Keratinocyte (primary cell): Measurements from ENCODE around the gene TRAF7. TPM values are rescaled to one million over a fixed set of nuclear protein-coding genes. Genes with fewer than 3 reads are reported as not detected.

Source experiments
- DNase-seq: peaks from one replicate; pipeline ENCODE4 v3.0.0-alpha.2; 2011; ENCODE audit warnings: low read depth, missing footprints, low spot score
- FAIRE-seq: peaks from 2 replicates; lab custom pipeline; 2011; peaks lifted over from hg19 to GRCh38; lab: Jason Lieb, UNC
- H2AFZ ChIP-seq: 2 replicates; pipeline ENCODE4 v1.6.0; 2012; ENCODE audit warnings: low read length, control low read depth, inconsistent platforms; ENCODE audit not compliant: control insufficient read depth
- H3K27ac ChIP-seq: 2 replicates; pipeline ENCODE4 v1.5.1; 2011; ENCODE audit warnings: low read length; ENCODE audit not compliant: control insufficient read depth, insufficient read depth
- H3K27me3 ChIP-seq: 3 replicates; pipeline ENCODE4 v1.6.0; 2011; ENCODE audit warnings: low read length; ENCODE audit not compliant: control insufficient read depth, insufficient read depth; ENCODE audit errors: extremely low read depth
- H3K36me3 ChIP-seq, 2 experiments: 2 replicates in 1 of 2; 3 replicates in 1 of 2; pipeline ENCODE4 v1.5.1; 2011; ENCODE audit warnings: low read length in 2 of 2, mild to moderate bottlenecking in 1 of 2; ENCODE audit not compliant: control insufficient read depth in 2 of 2, insufficient read depth in 2 of 2; ENCODE audit errors: extremely low read depth in 1 of 2
- H3K4me1 ChIP-seq: 3 replicates; pipeline ENCODE4 v1.5.1; 2011; ENCODE audit warnings: low read length; ENCODE audit not compliant: control insufficient read depth, insufficient read depth; ENCODE audit errors: extremely low read depth
- H3K4me2 ChIP-seq: 3 replicates; pipeline ENCODE4 v1.6.0; 2011; ENCODE audit warnings: low read depth, low read length; ENCODE audit not compliant: control insufficient read depth, insufficient read depth; ENCODE audit errors: extremely low read depth
- H3K4me3 ChIP-seq, 3 experiments: fragments of 200-600 bp in 1 of 3; sonication (generic) in 1 of 3; 2 replicates in 2 of 3; 3 replicates in 1 of 3; pipeline ENCODE4 v1.5.1; 2011 to 2016; ENCODE audit warnings: low read length in 3 of 3, mild to moderate bottlenecking in 3 of 3, control low read depth in 2 of 3, inconsistent platforms in 1 of 3, low read depth in 1 of 3, mixed read lengths in 1 of 3, mixed run types in 1 of 3, moderate library complexity in 1 of 3; ENCODE audit not compliant: control insufficient read depth in 2 of 3, insufficient read depth in 2 of 3; ENCODE audit errors: extremely low read depth in 1 of 3
- H3K79me2 ChIP-seq: 2 replicates; pipeline ENCODE4 v1.6.0; 2012; ENCODE audit warnings: low read length; ENCODE audit not compliant: control insufficient read depth, insufficient read depth
- H3K9ac ChIP-seq: 3 replicates; pipeline ENCODE4 v1.6.0; 2011; ENCODE audit warnings: low read length; ENCODE audit not compliant: control insufficient read depth, insufficient read depth; ENCODE audit errors: extremely low read depth
- H3K9me1 ChIP-seq: 3 replicates; pipeline ENCODE4 v1.6.0; 2011; ENCODE audit warnings: low read length; ENCODE audit not compliant: control insufficient read depth, insufficient read depth; ENCODE audit errors: extremely low read depth
- H3K9me3 ChIP-seq: 2 replicates; pipeline ENCODE4 v1.5.1; 2012; ENCODE audit warnings: low read depth, low read length; ENCODE audit not compliant: control insufficient read depth
- H4K20me1 ChIP-seq: 3 replicates; pipeline ENCODE4 v1.6.0; 2011; ENCODE audit warnings: low read length; ENCODE audit not compliant: control insufficient read depth, insufficient read depth; ENCODE audit errors: extremely low read depth
- CTCF ChIP-seq, 3 experiments: IDR thresholded peaks in 1 of 3; conservative IDR thresholded peaks in 1 of 3; optimal IDR thresholded peaks in 1 of 3; 2 replicates in 2 of 3; 3 replicates in 1 of 3; pipeline versions ENCODE3 to v1.5.1; 2011; ENCODE audit warnings: low read length in 3 of 3, mild to moderate bottlenecking in 3 of 3, moderate library complexity in 2 of 3, control low read depth in 1 of 3, inconsistent platforms in 1 of 3; ENCODE audit not compliant: insufficient read depth in 2 of 3; ENCODE audit errors: extremely low read depth in 1 of 3
- EZH2 ChIP-seq: IDR thresholded peaks from one replicate; pipeline ENCODE4 v1.6.1; 2012; ENCODE audit warnings: inconsistent platforms, mild to moderate bottlenecking, low read length, moderate library complexity
- dilution Hi-C: fragments of 300-500 bp; cut with MboI; formaldehyde crosslinking; loops from one replicate; pipeline ENCODE4 v1.7.0; 2020; ENCODE audit warnings: low sequenced_read_pairs; ENCODE audit not compliant: extremely low pct_ligation_motif_present
- polyA plus RNA-seq, 5 experiments: library from polyadenylated mRNA; depleted of rRNA in 3 of 5; stranded (reverse) in 3 of 5; stranded (forward) in 1 of 5; unstranded in 1 of 5; fragments of >200 nt; gene quantifications; 1 replicate in 1 of 5; 2 replicates in 3 of 5; 3 replicates in 1 of 5; pipeline versions ENCODE4 v1.2.1 to v1.2.3, GENCODE V29; 2011 to 2012; ENCODE audit warnings: missing spikeins in 2 of 5, low read depth in 1 of 5, low replicate concordance in 1 of 5

The TRAF7 gene
- polyA plus RNA-seq, 1 donor (not counting 4 experiments of a cell fraction or from before 2014, with no cell fraction given), result 38.4 TPM

- FAIRE-seq, result no peak
- H3K79me2 ChIP-seq, result peaks cover 20% of the 10 kb centered on the region
These were observed 59.1 kb downstream of the TRAF7 start, which contains the start of gene PGP for GRCh38 chr16:2214719-2214968. Gene PGP (minus strand): TSS chr16:2214840. CDS start chr16:2214777, 63 bp downstream.

GRCh38 chr16:2216330-2216729 is 60.7 kb downstream of the TRAF7 start:
- H3K36me3 ChIP-seq, result peaks cover 0 to 15% of the 10 kb centered on the region in 2 experiments
- no peak overlapping the region for H2AFZ ChIP-seq
- no peak for DNase-seq
- H3K27ac ChIP-seq, result no peak overlapping the region
- H3K27me3 ChIP-seq, result no peaks in the 10 kb centered on the region
- no peak for FAIRE-seq
- no peak overlapping the region for H3K4me3 ChIP-seq
- H3K9ac ChIP-seq, result no peak overlapping the region
- no peaks in the 10 kb centered on the region for H4K20me1 ChIP-seq
- H3K4me1 ChIP-seq, result peaks cover 13% of the 10 kb centered on the region
- H3K79me2 ChIP-seq, result peaks cover 20% of the 10 kb centered on the region
- no peaks in the 10 kb centered on the region for H3K9me1 ChIP-seq
- H3K4me2 ChIP-seq, result no peak overlapping the region
- dilution Hi-C loops, result no loop called here
- TF ChIP-seq EZH2 (no peak), CTCF (optimal IDR thresholded peaks at IDR 0.05 in 1 of 3, IDR thresholded peaks at IDR 0.05 in 1 of 3, conservative IDR thresholded peaks at IDR 0.05 in 1 of 3; ENCODE audit: extremely low read depth in 1 of 3, insufficient read depth in 2 of 3, low read length in 3 of 3) (no peak)
- no peaks in the 10 kb centered on the region for H3K9me3 ChIP-seq

More at GRCh38 chr16:2214719-2214968, 59.1 kb downstream of the TRAF7 start, which contains the start of gene PGP:
- Histone ChIP-seq H2AFZ (peak within 1 kb of the TSS; percentile 89), H3K9ac (peak within 1 kb of the TSS; percentile 92), H3K4me3 (peak within 1 kb of the TSS; percentile 61 to 93 (median 80)), H3K27me3 (no peaks in the 10 kb centered on the region), H3K4me2 (peak within 1 kb of the TSS; percentile 96), H3K9me3 (no peaks in the 10 kb centered on the region), H3K4me1 (peaks cover 13% of the 10 kb centered on the region), H3K27ac (peak within 1 kb of the TSS; percentile 90), H3K36me3 (peaks cover 0 to 15% of the 10 kb centered on the region in 2 experiments), H3K9me1 (no peaks in the 10 kb centered on the region), H4K20me1 (no peaks in the 10 kb centered on the region)
- no peak for DNase-seq
- TF ChIP-seq CTCF (optimal IDR thresholded peaks at IDR 0.05 in 1 of 3, IDR thresholded peaks at IDR 0.05 in 1 of 3, conservative IDR thresholded peaks at IDR 0.05 in 1 of 3; ENCODE audit: extremely low read depth in 1 of 3, insufficient read depth in 2 of 3, low read length in 3 of 3) (no peak), EZH2 (no peak)
- dilution Hi-C loops, result no loop called here
